ENCODE data around the gene FGF14.

Gene FGF14

GRCh38 chr13:102309110-102309509 is 92.7 kb downstream of the FGF14 start:
- Histone ChIP-seq H3K9ac (ENCODE audit: low read depth, low read length) (no peak overlapping the region), H3K4me1 (ENCODE audit: control insufficient read depth, insufficient read depth, low read length) (no peaks in the 10 kb centered on the region), H3K9me3 (replicated peaks; ENCODE audit: low read length) (no peaks in the 10 kb centered on the region), H3K36me3 (ENCODE audit: insufficient read depth, low read length) (no peaks in the 10 kb centered on the region), H3K4me3 (ENCODE audit: low read length) (no peak overlapping the region), H3K4me2 (ENCODE audit: low read length) (no peak overlapping the region), H3K27me3 (ENCODE audit: control insufficient read depth, insufficient read depth, low read length) (no peaks in the 10 kb centered on the region)

GRCh38 chr13:102302534-102302933 is 99.3 kb downstream of the FGF14 start:
- no peak overlapping the region for H3K4me3 ChIP-seq (ENCODE audit: low read length)
- no peaks in the 10 kb centered on the region for H3K9me3 ChIP-seq (replicated peaks; ENCODE audit: low read length)
- H3K27me3 ChIP-seq (ENCODE audit: control insufficient read depth, insufficient read depth, low read length) = no peaks in the 10 kb centered on the region
- no peak overlapping the region for H3K9ac ChIP-seq (ENCODE audit: low read depth, low read length)
- no peak overlapping the region for H3K4me2 ChIP-seq (ENCODE audit: low read length)
- no peaks in the 10 kb centered on the region for H3K4me1 ChIP-seq (ENCODE audit: control insufficient read depth, insufficient read depth, low read length)
- H3K36me3 ChIP-seq (ENCODE audit: insufficient read depth, low read length) = no peaks in the 10 kb centered on the region

GRCh38 chr13:102300379-102300778 is 101.5 kb downstream of the FGF14 start:
- Histone ChIP-seq H3K9me3 (replicated peaks; ENCODE audit: low read length) (no peaks in the 10 kb centered on the region), H3K4me3 (ENCODE audit: low read length) (no peak overlapping the region), H3K4me1 (ENCODE audit: control insufficient read depth, insufficient read depth, low read length) (peaks cover 2% of the 10 kb centered on the region), H3K4me2 (ENCODE audit: low read length) (no peak overlapping the region), H3K27me3 (ENCODE audit: control insufficient read depth, insufficient read depth, low read length) (no peaks in the 10 kb centered on the region), H3K9ac (ENCODE audit: low read depth, low read length) (no peak overlapping the region), H3K36me3 (ENCODE audit: insufficient read depth, low read length) (no peaks in the 10 kb centered on the region)

- Histone ChIP-seq H3K4me2 (ENCODE audit: low read length) (no peak overlapping the region), H3K4me1 (ENCODE audit: control insufficient read depth, insufficient read depth, low read length) (peaks cover 5% of the 10 kb centered on the region)
These were observed 102.5 kb downstream of the FGF14 start for GRCh38 chr13:102299366-102299765.

GRCh38 chr13:102298051-102298450 is 103.8 kb downstream of the FGF14 start:
- H3K36me3 ChIP-seq (ENCODE audit: insufficient read depth, low read length) = no peaks in the 10 kb centered on the region
- no peaks in the 10 kb centered on the region for H3K9me3 ChIP-seq (replicated peaks; ENCODE audit: low read length)
- H3K27me3 ChIP-seq (ENCODE audit: control insufficient read depth, insufficient read depth, low read length) = no peaks in the 10 kb centered on the region
- H3K4me3 ChIP-seq (ENCODE audit: low read length) = no peak overlapping the region
- peaks cover 5% of the 10 kb centered on the region for H3K4me1 ChIP-seq (ENCODE audit: control insufficient read depth, insufficient read depth, low read length)
- no peak overlapping the region for H3K4me2 ChIP-seq (ENCODE audit: low read length)
- no peak overlapping the region for H3K9ac ChIP-seq (ENCODE audit: low read depth, low read length)

More at GRCh38 chr13:102299366-102299765, 102.5 kb downstream of the FGF14 start:
- H3K27me3 ChIP-seq (ENCODE audit: control insufficient read depth, insufficient read depth, low read length) = no peaks in the 10 kb centered on the region
- H3K4me3 ChIP-seq (ENCODE audit: low read length) = no peak overlapping the region
- H3K36me3 ChIP-seq (ENCODE audit: insufficient read depth, low read length) = no peaks in the 10 kb centered on the region
- H3K9me3 ChIP-seq (replicated peaks; ENCODE audit: low read length) = no peaks in the 10 kb centered on the region
- H3K9ac ChIP-seq (ENCODE audit: low read depth, low read length) = no peak overlapping the region

DNA sequence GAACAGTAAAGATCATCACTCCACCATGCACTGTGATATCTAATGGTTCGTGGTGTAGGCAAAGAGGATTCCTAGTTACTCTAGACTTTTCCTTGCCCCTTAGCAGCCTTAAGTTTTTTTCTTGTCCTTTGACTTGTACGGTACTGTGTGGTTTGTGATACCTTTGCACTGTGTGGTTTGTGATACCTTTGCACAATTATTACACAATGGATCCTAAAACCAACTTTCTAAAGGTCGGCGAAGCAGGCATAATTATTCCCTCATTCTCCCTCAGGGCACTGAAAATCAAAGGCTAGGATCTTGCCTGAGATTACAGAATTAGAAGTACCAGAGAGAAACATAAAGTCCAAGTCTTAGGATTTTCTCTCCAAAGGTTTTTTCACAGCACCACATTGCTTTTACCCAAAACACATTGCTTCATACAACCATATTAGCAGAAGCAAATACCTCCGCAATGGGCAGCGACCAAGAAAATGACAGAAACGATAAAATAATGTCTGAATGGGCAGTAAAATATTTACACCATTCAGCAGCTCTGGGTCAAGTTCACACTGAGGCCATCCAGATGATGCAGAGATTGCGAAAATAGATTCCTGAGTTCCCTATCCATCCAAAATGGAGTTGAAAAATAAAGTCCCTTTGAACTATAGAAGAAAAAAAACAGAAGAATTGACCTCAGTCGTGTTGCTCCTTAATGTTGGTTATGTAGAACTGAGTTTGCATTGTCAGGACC is 106.4 kb downstream of the FGF14 start:
- Histone ChIP-seq H3K4me1 (ENCODE audit: control insufficient read depth, insufficient read depth, low read length) (peaks cover 5% of the 10 kb centered on the region), H3K4me2 (ENCODE audit: low read length) (no peak overlapping the region), H3K27me3 (ENCODE audit: control insufficient read depth, insufficient read depth, low read length) (no peaks in the 10 kb centered on the region), H3K9ac (ENCODE audit: low read depth, low read length) (no peak overlapping the region), H3K4me3 (ENCODE audit: low read length) (no peak overlapping the region), H3K36me3 (ENCODE audit: insufficient read depth, low read length) (no peaks in the 10 kb centered on the region), H3K9me3 (replicated peaks; ENCODE audit: low read length) (no peaks in the 10 kb centered on the region)

- Histone ChIP-seq H3K36me3 (ENCODE audit: insufficient read depth, low read length) (no peaks in the 10 kb centered on the region), H3K4me1 (ENCODE audit: control insufficient read depth, insufficient read depth, low read length) (peaks cover 5% of the 10 kb centered on the region), H3K4me3 (ENCODE audit: low read length) (no peak overlapping the region)
These were observed 107.3 kb downstream of the FGF14 start for GRCh38 chr13:102294407-102295018.

GRCh38 chr13:102293723-102294122 is 108.1 kb downstream of the FGF14 start:
- Histone ChIP-seq H3K27me3 (ENCODE audit: control insufficient read depth, insufficient read depth, low read length) (no peaks in the 10 kb centered on the region), H3K36me3 (ENCODE audit: insufficient read depth, low read length) (no peaks in the 10 kb centered on the region), H3K9me3 (replicated peaks; ENCODE audit: low read length) (no peaks in the 10 kb centered on the region), H3K4me1 (ENCODE audit: control insufficient read depth, insufficient read depth, low read length) (peaks cover 5% of the 10 kb centered on the region), H3K4me2 (ENCODE audit: low read length) (no peak overlapping the region), H3K9ac (ENCODE audit: low read depth, low read length) (no peak overlapping the region), H3K4me3 (ENCODE audit: low read length) (no peak overlapping the region)

More at GRCh38 chr13:102294407-102295018, 107.3 kb downstream of the FGF14 start:
- H3K27me3 ChIP-seq (ENCODE audit: control insufficient read depth, insufficient read depth, low read length) = no peaks in the 10 kb centered on the region
- H3K9ac ChIP-seq (ENCODE audit: low read depth, low read length) = no peak overlapping the region
- no peak overlapping the region for H3K4me2 ChIP-seq (ENCODE audit: low read length)
- no peaks in the 10 kb centered on the region for H3K9me3 ChIP-seq (replicated peaks; ENCODE audit: low read length)

DNA sequence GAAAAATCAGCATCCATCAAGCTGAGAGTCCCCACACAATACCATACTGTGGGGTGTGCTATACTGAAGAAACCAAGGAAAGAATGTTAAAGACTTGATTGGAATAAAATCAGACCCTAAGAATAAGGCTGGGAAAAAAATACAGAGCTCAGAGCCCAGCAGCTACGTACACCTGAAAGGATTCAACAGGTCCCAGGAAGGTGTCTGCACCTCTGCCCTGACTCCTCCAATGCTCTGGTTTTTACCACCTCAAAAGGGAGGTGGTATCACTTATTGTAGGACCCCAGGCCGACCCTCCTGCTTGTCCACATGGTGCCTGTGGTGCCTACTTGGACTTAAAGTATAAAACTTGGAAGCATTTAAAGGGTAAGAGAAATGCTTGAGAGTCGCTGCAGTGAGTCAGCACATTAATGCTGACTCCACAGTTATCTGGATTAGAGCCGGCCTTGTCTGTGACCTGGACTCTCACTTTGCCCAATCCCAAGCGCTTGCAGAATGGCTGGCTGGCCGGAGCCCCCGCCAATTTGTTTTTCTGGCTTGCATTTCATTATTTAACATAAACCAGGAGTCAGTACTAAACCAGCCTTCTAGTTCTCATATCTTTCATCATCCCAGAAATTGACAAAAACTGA is 110.1 kb downstream of the FGF14 start:
- no peak overlapping the region for H3K4me3 ChIP-seq (ENCODE audit: low read length)
- no peaks in the 10 kb centered on the region for H3K27me3 ChIP-seq (ENCODE audit: control insufficient read depth, insufficient read depth, low read length)

GRCh38 chr13:102289606-102290005 is 112.2 kb downstream of the FGF14 start:
- no peaks in the 10 kb centered on the region for H3K36me3 ChIP-seq (ENCODE audit: insufficient read depth, low read length)
- H3K9me3 ChIP-seq (replicated peaks; ENCODE audit: low read length) = no peaks in the 10 kb centered on the region
- no peak overlapping the region for H3K4me3 ChIP-seq (ENCODE audit: low read length)
- no peak overlapping the region for H3K4me2 ChIP-seq (ENCODE audit: low read length)
- no peaks in the 10 kb centered on the region for H3K27me3 ChIP-seq (ENCODE audit: control insufficient read depth, insufficient read depth, low read length)
- H3K4me1 ChIP-seq (ENCODE audit: control insufficient read depth, insufficient read depth, low read length) = peaks cover 25% of the 10 kb centered on the region
- no peak overlapping the region for H3K9ac ChIP-seq (ENCODE audit: low read depth, low read length)

More for the DNA sequence above, 110.1 kb downstream of the FGF14 start:
- H3K4me2 ChIP-seq (ENCODE audit: low read length) = no peak overlapping the region
- H3K36me3 ChIP-seq (ENCODE audit: insufficient read depth, low read length) = no peaks in the 10 kb centered on the region
- H3K9ac ChIP-seq (ENCODE audit: low read depth, low read length) = no peak overlapping the region
- no peaks in the 10 kb centered on the region for H3K9me3 ChIP-seq (replicated peaks; ENCODE audit: low read length)
- peaks cover 12% of the 10 kb centered on the region for H3K4me1 ChIP-seq (ENCODE audit: control insufficient read depth, insufficient read depth, low read length)

- Histone ChIP-seq H3K9me3 (replicated peaks; ENCODE audit: low read length) (no peaks in the 10 kb centered on the region), H3K27me3 (ENCODE audit: control insufficient read depth, insufficient read depth, low read length) (no peaks in the 10 kb centered on the region), H3K9ac (ENCODE audit: low read depth, low read length) (no peak overlapping the region), H3K36me3 (ENCODE audit: insufficient read depth, low read length) (no peaks in the 10 kb centered on the region), H3K4me1 (ENCODE audit: control insufficient read depth, insufficient read depth, low read length) (peaks cover 26% of the 10 kb centered on the region), H3K4me3 (ENCODE audit: low read length) (no peak overlapping the region), H3K4me2 (ENCODE audit: low read length) (peak overlapping the region; percentile 60)
These were observed 115.5 kb downstream of the FGF14 start for GRCh38 chr13:102286326-102286725.
